Measurements from ENCODE around the gene AHCTF1.

DNA sequence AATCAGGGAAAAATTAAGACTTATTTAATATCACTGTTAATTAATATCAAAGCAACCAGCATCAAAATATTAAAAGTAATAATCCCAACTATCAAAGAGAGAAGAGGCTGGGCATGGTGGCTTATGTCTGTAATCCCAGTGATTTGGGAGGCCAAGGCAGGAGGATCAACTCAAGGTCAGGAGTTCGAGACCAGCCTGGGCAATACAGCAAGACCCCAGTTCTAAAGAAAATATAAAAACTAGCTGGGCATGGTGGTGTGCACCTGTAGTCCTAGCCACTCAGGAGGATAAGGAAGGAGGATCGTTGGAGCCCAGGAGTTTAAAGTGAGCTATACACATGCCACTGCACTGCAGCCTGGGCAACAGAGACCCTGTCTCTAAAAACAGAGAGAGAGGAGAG, 43.2 kb downstream of the AHCTF1 start:
- TF ChIP-seq, protein P1, sequence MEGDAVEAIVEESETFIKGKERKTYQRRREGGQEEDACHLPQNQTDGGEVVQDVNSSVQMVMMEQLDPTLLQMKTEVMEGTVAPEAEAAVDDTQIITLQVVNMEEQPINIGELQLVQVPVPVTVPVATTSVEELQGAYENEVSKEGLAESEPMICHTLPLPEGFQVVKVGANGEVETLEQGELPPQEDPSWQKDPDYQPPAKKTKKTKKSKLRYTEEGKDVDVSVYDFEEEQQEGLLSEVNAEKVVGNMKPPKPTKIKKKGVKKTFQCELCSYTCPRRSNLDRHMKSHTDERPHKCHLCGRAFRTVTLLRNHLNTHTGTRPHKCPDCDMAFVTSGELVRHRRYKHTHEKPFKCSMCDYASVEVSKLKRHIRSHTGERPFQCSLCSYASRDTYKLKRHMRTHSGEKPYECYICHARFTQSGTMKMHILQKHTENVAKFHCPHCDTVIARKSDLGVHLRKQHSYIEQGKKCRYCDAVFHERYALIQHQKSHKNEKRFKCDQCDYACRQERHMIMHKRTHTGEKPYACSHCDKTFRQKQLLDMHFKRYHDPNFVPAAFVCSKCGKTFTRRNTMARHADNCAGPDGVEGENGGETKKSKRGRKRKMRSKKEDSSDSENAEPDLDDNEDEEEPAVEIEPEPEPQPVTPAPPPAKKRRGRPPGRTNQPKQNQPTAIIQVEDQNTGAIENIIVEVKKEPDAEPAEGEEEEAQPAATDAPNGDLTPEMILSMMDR (IDR thresholded peaks at IDR 0.05; ENCODE audit: borderline replicate concordance, extremely low read depth, low read length, poor library complexity, severe bottlenecking) = no peak
- no peak for TF ChIP-seq EZH2 (IDR thresholded peaks at IDR 0.05; ENCODE audit: borderline replicate concordance, low read depth, low read length, severe bottlenecking)
